Mammary epithelial cell (primary cell): Measurements from ENCODE around the gene BIN1.

Experiments used
- EZH2 ChIP-seq: IDR thresholded peaks from 2 replicates; pipeline ENCODE4 v1.6.1; 2012; ENCODE audit warnings: low read length, inconsistent platforms, borderline replicate concordance
- TF ChIP-seq, protein P1 (sequence below), 2 donors: IDR thresholded peaks in 1 of 2; conservative IDR thresholded peaks in 1 of 2; 2 replicates each; pipeline ENCODE4 v1.5.1; 2011 to 2012; ENCODE audit warnings: inconsistent platforms in 2 of 2, low read length in 2 of 2, mild to moderate bottlenecking in 2 of 2, control low read depth in 1 of 2, low read depth in 1 of 2; ENCODE audit not compliant: insufficient read depth in 1 of 2; ENCODE audit errors: extremely low read depth in 1 of 2

DNA sequence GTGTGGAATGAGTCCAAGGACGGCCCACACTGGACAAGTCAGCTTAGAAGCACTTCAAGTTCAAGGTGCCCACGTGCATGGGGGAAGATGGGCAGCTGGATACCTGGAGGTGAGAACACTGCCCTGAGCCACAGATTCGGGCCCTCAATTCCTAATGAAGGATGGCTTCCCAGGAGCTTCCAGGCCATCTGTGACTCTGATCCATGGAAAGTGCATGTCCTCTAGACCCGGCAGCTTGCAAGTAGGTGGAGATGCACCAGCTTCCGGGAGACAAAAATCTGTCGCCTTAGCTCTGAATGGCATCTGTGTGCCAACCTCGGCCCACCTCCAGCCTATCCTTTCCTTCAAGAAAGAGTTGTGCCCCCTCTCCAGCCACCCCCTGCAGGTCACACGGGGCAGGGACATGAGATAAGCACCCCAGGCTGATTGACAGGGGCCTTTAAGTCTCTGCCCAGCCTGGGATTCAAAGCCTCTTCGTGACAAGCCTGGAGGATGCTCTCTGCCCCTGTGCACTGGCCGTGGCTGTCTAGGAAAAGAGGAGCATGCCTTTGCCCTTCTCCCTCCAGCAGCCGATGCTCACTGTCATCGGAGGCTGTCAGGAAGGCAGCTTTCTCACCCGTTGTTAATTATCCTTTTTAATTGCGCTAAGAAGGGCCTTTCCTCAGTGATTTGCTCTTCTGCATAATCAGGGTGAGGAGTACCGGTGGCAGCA, 65.5 kb downstream of the BIN1 start:
- no peak for TF ChIP-seq EZH2
- TF ChIP-seq, protein P1, sequence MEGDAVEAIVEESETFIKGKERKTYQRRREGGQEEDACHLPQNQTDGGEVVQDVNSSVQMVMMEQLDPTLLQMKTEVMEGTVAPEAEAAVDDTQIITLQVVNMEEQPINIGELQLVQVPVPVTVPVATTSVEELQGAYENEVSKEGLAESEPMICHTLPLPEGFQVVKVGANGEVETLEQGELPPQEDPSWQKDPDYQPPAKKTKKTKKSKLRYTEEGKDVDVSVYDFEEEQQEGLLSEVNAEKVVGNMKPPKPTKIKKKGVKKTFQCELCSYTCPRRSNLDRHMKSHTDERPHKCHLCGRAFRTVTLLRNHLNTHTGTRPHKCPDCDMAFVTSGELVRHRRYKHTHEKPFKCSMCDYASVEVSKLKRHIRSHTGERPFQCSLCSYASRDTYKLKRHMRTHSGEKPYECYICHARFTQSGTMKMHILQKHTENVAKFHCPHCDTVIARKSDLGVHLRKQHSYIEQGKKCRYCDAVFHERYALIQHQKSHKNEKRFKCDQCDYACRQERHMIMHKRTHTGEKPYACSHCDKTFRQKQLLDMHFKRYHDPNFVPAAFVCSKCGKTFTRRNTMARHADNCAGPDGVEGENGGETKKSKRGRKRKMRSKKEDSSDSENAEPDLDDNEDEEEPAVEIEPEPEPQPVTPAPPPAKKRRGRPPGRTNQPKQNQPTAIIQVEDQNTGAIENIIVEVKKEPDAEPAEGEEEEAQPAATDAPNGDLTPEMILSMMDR (conservative IDR thresholded peaks at IDR 0.05 in 1 of 2, IDR thresholded peaks at IDR 0.05 in 1 of 2; ENCODE audit: extremely low read depth in 1 of 2, insufficient read depth in 1 of 2, low read depth in 1 of 2, low read length in 2 of 2), result no peak
